Stimulated activated CD4-positive, alpha-beta T cell treated with anti-CD3 and anti-CD28 coated beads, Interleukin-4, amount 100 ng/mL, for 24 hours (primary cell): Measurements from ENCODE around the gene CREB5.

ENCODE experiments used
- DNase-seq: peaks from one replicate; pipeline ENCODE4 v3.0.0-alpha.2; 2020

Gene CREB5

GRCh38 chr7:28695300-28696295, 283.3 kb downstream of the CREB5 start:
- no peak for DNase-seq

GRCh38 chr7:28697913-28698563, 285.7 kb downstream of the CREB5 start:
- DNase-seq, result no peak

- DNase-seq, result no peak
These were observed 286.5 kb downstream of the CREB5 start for GRCh38 chr7:28698840-28699239.

GRCh38 chr7:28700096-28700495, 287.8 kb downstream of the CREB5 start:
- DNase-seq, result no peak

GRCh38 chr7:28700790-28701203, 288.5 kb downstream of the CREB5 start:
- DNase-seq, result no peak

GRCh38 chr7:28701731-28702130, 289.4 kb downstream of the CREB5 start:
- no peak for DNase-seq

GRCh38 chr7:28702171-28702570, 289.9 kb downstream of the CREB5 start:
- no peak for DNase-seq

- DNase-seq, result no peak
These were observed 290.9 kb downstream of the CREB5 start for GRCh38 chr7:28703037-28703765.

GRCh38 chr7:28704706-28705105, 292.4 kb downstream of the CREB5 start:
- DNase-seq, result no peak

GRCh38 chr7:28705350-28705749, 293.0 kb downstream of the CREB5 start:
- DNase-seq, result no peak

- DNase-seq, result no peak
These were observed 294.3 kb downstream of the CREB5 start for GRCh38 chr7:28706584-28706983.

- DNase-seq, result no peak
These were observed 295.0 kb downstream of the CREB5 start for GRCh38 chr7:28707291-28707690.

- DNase-seq, result no peak
These were observed 296.0 kb downstream of the CREB5 start for GRCh38 chr7:28708033-28708951.

- no peak for DNase-seq
These were observed 297.4 kb downstream of the CREB5 start for GRCh38 chr7:28709748-28710147.

- DNase-seq, result no peak
These were observed 298.8 kb downstream of the CREB5 start for GRCh38 chr7:28711114-28711513.

GRCh38 chr7:28714459-28715120, 302.3 kb downstream of the CREB5 start:
- no peak for DNase-seq

- DNase-seq, result no peak
These were observed 305.2 kb downstream of the CREB5 start for GRCh38 chr7:28717445-28718054.

- no peak for DNase-seq
These were observed 305.8 kb downstream of the CREB5 start for GRCh38 chr7:28718055-28718481.

- no peak for DNase-seq
These were observed 306.2 kb downstream of the CREB5 start for GRCh38 chr7:28718545-28718944.

GRCh38 chr7:28722684-28723083, 310.4 kb downstream of the CREB5 start:
- DNase-seq, result no peak

GRCh38 chr7:28723336-28723735, 311.0 kb downstream of the CREB5 start:
- no peak for DNase-seq
